Suprapubic skin (tissue), 4 donors: ENCODE results near the gene OR12D1.
"Not testable (repeated sequence)": the region's sequence is repeated elsewhere in the genome, so short reads cannot be mapped to it uniquely, and the experiment has no call there.

ENCODE experiments used
- EP300 ChIP-seq: sonication (generic); formaldehyde crosslinking; IDR thresholded peaks from one replicate; pipeline ENCODE4 v1.6.1; 2017; ENCODE audit warnings: antibody characterized with exemption
- POLR2A ChIP-seq, 2 donors: fragments of 450-650 bp; IDR thresholded peaks; one replicate each; pipeline ENCODE4 v1.6.1; 2017; ENCODE audit warnings: antibody characterized with exemption in 2 of 2, mild to moderate bottlenecking in 2 of 2, moderate library complexity in 2 of 2
- POLR2AphosphoS5 ChIP-seq, 3 donors: sonication (generic); formaldehyde crosslinking; IDR thresholded peaks; one replicate each; pipeline ENCODE4 v1.6.1; 2017; ENCODE audit warnings: antibody characterized with exemption in 3 of 3
- TF ChIP-seq, protein P1 (sequence below), 2 donors: fragments of 200-600 bp in 1 of 2; fragments of 450-650 bp in 1 of 2; sonication (generic) in 1 of 2; IDR thresholded peaks; one replicate each; pipeline ENCODE4 v1.5.1; 2016 to 2019; ENCODE audit warnings: antibody characterized with exemption in 2 of 2, mild to moderate bottlenecking in 1 of 2, moderate library complexity in 1 of 2

- TF ChIP-seq, protein P1, sequence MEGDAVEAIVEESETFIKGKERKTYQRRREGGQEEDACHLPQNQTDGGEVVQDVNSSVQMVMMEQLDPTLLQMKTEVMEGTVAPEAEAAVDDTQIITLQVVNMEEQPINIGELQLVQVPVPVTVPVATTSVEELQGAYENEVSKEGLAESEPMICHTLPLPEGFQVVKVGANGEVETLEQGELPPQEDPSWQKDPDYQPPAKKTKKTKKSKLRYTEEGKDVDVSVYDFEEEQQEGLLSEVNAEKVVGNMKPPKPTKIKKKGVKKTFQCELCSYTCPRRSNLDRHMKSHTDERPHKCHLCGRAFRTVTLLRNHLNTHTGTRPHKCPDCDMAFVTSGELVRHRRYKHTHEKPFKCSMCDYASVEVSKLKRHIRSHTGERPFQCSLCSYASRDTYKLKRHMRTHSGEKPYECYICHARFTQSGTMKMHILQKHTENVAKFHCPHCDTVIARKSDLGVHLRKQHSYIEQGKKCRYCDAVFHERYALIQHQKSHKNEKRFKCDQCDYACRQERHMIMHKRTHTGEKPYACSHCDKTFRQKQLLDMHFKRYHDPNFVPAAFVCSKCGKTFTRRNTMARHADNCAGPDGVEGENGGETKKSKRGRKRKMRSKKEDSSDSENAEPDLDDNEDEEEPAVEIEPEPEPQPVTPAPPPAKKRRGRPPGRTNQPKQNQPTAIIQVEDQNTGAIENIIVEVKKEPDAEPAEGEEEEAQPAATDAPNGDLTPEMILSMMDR (IDR thresholded peaks at IDR 0.05), result not testable (repeated sequence)
- TF ChIP-seq POLR2A (IDR thresholded peaks at IDR 0.05); POLR2AphosphoS5 (IDR thresholded peaks at IDR 0.05); EP300: not testable (repeated sequence)
These were observed 22.0 kb downstream of the OR12D1 start for GRCh38 chr6:29436730-29437129.
